GM21423 (cell line): ENCODE results near the gene OXNAD1.

Source experiments
- ATAC-seq: cut with Tn5 transposase; IDR thresholded peaks from one replicate; pipeline ENCODE4 v1.9.1; 2021; ENCODE audit warnings: mild to moderate bottlenecking, moderate library complexity; ENCODE audit not compliant: unreplicated experiment

Gene OXNAD1

DNA sequence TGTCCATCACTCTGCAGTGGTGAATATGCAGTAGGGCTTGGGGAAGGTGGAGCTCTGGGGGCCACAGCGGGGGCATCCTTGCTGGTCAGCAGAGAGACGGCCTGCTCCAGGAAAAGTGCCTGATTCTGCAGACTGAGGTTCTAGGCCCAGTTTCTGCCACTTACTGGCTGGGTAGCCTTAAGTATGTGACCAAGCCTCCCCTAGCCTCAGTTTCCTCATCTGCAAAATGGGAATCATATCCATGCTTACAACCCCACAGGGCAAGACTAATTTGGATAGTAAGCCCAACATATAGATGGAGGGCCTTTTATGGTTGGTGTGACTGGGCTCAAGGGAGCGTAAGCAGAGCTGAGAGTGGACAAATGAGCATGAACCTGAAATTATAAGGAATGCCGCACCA lies 60.8 kb downstream of the OXNAD1 start:
- ATAC-seq: no peak

DNA sequence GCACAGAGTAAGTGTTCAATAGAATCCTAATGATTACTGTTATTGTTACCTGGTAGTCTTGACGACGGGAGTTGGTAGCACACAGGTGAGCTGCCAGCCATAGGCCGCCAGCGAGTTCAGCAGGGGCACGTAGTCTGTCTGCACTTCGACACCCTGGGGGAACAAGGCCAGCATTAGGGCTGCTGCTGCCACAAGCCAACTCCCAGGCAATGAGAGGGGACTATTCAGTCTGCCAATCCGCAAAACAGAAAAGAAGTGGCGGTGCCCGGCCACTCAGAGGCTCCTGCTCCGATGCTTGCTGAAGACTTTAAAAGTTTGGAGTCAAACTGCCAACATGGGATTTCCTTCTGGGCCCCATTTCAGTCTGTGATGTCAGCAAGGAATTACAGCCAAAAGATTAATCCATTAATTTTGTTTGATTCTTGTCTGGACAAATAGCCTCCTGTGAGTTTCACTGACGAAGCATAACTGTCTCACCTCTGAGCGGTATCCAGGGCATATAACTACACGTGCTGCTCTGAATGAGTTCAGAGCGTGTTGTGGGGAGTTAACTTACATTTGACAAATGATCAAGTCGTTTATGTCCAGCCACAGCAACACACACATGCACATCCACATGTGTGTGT lies 61.8 kb downstream of the OXNAD1 start:
- ATAC-seq: no peak

DNA sequence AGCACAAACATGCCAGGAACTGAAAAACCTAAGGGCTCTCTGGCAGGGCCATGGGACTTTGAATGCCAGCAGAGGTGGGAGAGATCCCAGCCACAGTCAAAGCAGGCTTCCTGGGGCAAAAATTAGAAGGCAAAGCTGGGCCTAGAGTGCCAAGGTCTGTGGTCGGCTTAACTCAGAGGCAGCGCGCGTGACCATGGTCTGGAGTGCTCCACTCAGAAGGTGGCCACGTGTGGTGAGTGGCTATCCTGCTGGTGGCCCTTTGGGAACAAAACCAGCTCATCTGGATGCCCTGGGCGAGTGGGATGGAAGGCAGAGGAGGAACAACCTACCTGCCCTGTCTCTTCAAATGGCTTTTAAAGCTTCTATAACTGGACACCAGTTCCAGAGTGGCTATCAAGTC lies 63.1 kb downstream of the OXNAD1 start:
- ATAC-seq: no peak

DNA sequence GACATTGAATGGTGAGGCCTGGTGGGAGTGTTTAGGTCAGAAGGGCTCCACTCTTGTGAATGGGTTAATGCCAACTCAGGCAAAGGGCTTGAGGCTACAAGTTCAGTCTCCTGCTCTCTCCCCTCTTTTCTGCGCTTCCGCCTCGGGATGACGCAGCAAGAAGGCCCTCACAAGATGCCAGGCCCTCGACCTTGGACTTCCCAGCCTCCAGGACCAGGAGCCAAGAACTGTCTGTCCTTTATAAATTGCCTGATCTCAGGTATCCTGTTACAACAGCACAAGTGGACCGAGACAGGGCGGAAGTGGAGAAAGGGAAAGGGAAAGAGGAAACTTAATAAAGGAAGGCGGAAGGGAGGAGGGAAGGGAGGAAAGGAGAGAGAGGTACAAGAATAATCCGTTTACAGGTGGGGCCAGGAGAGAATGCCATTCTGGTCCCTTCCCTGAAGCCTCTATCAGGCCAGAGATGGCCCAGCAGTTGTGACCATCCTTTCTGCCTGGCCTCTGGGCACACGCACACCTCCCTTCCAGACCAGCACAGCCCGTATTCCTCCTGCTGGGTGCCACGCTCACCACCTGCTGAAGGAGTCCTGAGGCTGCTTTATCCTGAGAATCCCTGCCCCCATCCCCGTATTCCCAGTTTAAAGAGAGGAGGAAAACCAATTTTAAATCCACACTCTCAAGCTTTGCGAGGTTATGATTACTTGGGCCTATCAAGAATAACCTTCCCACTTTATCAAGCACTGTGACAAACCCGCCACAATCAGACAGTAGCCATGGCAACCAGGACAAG lies 64.2 kb downstream of the OXNAD1 start:
- no peak for ATAC-seq

DNA sequence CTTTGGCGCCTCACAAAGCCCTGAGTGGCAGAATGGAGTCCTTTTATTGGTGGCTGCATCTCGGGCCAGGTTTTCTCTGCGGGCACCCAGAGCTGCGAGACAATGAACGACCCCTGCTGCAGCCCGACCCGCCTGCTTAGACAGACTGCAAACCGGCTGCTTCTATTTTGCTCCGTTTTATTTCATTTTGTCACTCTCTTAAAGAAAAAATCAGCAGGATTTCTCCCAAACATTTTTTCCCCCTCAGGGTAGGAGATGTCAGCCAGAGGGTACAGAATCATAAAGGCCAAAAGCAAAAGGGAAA lies 64.8 kb downstream of the OXNAD1 start:
- no peak for ATAC-seq

DNA sequence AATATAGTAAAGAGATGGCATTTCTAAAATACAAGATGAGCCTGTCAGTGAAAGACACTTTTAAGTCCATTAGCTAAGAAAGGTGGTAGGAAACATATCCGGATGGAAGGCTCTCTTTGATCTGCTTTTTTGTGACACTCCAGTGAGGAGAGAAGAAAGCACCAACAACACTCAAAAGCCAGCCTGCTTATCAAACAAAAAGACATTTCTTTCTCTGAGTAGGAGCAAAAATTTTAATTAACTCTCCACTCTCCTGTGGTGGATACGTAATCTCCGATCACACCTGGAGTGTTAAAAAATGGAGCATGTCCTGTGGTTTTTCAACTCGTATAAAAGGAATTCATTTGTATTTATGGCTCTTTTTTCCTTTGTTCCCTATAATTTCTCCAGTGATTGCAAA lies 65.3 kb downstream of the OXNAD1 start:
- ATAC-seq: no peak

DNA sequence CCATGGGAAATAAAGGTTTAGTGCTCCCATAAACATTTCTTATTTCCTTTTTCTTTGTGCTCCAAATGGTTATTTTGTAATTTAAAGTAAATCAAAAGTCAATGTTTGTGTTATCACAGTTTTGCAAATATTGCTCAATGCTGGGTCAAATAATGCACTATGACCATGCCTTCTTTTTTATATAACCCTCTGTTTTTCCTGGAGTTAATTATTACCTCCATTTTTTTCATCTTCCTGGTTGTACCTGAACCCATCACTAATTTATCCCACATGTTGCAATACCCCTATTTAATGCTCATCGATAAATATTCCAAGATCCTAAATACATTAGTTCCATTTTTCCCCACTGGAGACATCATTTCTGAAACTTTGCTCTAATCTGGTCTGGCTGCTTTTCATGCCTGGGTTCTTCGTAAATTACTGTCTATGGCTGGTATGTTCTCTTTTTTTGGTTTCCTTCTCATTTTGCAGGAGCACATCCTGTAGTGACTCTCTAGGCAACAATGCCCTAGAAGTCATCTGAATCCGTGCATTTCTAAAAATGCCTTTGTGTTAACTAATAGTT lies 66.4 kb downstream of the OXNAD1 start:
- ATAC-seq: no peak

DNA sequence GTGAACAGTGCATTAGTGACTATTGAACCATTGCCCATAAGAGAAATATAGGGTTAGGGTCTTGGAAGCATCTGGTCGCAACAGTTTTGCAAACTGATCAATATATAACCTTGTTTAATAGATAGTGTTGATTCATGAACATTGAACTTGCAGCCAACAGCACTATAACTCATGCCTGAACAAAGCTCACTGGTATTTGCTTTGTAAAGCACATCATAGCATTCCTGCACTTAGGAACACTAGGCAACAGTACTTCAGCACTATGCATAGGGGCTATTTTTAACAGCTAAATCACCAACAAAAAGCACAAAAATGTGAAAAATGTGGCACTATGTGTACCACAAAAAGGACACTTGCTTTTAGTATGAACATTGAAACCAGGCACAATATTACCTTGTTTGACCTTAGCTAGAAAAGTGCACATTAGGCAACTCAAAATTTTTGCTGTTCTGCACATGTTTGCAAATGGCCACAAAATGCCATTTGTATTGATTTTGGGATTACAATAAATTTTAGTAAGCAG lies 68.0 kb downstream of the OXNAD1 start:
- no peak for ATAC-seq

DNA sequence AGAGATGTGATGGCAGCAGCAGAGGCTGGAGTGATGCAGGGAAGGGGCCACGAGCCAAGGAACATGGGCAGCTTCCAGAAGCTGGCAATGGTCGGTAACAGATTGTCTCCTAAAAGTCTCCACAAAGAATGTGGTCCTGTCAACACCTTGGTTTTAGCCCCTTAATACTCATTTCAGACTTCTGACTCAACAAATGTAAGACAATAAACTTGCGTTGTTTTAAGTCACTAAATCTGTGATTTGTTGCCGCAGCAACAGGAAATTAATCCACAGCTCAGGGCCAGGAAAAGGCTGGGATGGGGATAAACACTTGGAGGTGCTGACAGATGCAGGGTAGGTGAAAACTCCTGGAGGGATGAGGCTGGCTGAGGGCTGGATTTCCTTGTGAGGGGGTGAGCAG lies 69.9 kb downstream of the OXNAD1 start:
- ATAC-seq: no peak

DNA sequence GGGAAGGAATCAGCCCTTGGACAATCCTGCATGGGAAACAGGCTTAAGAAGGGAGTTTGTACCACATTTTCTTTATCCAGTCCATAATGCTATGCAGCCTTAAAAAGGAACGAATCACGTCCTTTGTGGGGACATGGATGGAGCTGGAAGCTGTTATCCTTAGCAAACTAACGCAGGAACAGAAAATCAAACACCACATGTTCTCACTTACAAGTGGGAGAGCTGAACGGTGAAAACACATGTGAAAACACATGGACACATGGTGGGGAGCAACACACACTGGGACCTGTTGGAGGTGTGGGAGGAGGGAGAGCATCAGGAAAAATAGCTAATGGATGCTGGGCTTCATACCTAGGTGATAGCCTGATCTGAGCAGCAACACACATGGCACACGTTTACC lies 70.3 kb downstream of the OXNAD1 start:
- ATAC-seq: no peak

DNA sequence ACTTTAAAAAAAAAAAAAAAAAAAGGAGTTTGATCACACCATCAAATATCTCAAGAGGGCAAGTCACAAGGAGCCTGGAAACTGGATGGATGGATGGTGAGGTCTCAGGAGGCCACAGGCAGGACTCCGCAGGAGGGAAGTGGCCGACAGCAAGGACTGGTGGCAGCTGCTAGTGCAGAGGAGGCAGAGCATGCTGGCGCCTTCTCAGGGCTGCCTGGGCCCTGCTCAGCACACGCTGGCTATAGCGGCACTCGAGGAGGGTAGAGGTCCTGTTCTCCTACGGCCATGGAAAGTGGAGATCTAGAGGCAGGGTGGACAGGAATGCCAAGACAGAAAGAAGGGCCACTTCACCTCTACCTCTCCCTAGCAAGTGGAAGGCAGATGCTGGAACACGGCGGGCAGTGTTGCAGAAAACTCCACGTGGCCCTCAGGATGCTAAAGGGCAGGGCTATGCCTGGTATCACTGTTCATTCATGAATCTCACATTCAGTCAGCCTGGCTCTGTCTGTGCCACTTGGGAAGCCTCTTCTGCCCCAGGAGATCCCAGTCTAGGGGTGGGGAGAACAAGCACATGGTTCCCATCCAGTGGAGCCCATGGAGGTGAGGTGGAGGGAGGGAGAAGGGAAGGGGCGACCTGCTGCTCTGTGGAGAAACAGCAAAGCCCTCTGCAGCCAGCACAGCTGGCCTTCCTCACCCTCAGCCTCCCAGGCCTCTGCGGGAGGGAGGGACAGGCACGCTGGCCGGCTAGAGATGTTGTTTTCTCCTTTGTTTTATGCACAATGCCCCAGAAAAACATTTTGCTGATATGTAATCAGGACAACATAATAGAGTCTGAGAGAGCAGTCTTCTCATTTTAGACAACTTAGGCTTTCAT lies 71.0 kb downstream of the OXNAD1 start:
- ATAC-seq: no peak

DNA sequence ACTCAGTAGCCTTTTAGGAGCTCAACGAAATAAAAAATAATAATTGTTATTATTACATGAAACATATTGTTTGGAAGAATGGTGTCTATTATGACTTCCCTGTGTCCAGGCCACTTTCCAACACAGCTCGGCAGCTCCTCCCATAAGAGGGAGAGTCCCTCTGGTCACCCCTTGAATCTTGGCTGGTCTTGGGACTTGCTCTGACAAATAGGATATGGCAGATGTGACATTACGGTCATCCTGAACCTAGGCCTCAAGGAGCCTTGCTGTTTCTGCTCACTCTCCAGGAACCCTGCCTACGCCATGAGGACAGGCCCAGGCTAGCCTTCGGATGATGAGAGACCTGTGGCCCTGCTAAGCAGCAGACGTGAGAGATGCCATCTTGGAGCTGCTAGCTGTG lies 71.8 kb downstream of the OXNAD1 start:
- no peak for ATAC-seq

DNA sequence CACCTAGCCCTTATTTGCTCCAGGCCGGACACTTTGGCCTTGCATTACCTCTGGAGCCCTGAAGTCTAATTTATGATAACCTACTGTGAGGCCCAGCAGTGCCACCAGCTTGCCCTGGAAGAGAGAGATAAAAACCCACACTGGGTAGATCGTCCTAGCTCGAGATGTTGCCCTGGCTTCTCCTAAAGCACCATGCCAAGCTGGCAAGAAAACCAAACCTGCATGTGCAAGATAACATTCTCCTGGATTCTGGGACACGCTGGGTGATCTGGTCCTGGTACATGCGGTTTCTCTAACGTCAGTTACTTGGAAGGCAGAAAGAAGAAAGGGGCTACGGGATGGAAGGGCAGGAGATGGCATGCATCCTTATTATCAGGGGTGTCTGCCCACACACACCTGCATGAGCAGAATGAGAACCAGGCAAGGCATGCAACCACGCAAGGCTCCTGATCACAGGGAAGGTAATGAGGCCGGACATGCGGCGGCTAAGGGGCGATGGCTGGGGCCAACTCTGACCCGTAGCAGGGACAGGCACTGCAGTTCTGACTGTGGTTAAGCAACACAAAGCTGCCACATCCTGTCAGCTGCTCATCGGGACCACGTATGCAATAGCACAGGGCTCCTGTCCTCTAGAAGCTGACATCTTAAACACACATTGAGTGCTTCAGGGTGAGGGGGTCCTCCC lies 73.0 kb downstream of the OXNAD1 start:
- ATAC-seq: peak; percentile 93

DNA sequence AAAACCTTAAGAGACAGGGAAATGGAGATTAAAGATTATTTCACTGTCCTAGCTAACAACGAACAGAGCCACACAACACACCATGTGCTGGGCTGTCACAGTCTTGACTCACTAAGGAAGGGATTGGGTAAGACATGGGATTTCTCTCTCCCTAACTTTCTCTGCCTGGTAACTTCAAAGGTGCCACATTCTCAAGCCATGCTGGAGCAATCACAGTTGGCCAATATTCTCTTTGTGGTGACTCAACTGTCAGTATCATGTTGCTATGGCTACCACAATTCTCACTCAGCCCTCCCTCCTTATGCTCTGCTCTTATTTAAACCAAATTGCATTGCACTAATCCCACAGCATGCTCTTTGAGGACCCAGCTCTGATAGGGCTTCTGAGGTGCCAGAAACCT lies 74.0 kb downstream of the OXNAD1 start:
- no peak for ATAC-seq

DNA sequence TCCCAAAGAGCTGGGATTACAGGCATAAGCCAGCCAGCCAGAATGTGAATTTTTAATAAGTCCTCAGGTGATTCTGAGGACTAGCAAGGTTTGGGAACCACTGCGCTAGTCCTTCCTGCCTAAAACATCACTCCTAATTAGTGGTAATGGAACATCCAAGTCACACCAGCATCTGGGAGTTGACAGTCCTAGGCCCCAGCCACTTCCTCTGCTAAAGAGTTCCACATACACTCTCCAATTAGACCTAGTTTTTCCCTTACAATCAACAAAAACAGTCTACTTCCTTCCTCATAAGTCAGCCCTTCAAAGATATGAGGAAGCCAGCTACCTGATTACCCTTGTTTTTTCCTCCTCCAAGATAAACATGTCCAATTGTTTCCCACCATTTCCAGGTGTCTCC lies 78.1 kb downstream of the OXNAD1 start:
- no peak for ATAC-seq

DNA sequence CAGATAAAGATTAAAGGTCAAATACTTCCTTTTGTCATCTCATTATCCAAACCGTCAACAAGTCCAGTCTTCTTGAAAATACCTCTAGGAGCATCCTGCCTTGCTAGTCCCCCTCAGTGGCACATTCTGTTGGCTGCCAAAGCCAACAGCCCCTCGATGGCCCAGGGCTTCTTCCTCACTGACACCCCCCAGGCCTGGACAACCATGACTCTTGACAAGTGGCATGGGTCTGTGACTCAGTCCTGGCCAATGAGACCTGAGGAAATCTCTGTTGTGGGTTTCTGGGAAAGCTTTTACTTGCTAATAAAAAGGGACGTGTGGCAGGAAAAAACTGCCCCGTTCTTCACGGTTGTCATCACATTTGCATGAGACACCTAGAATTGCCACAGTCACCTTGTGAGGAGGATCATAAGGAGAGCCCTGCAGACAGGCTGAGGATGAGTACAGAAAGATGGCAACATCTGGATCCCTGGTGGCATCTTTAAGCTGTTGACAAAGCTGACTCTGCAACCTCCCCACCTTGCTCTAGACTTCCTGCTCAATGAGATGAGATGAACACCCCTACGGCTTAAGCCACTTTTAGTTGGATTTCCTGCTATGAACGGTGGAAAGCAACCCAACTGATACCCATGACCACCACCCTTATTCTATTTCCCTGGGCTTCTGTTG lies 81.5 kb downstream of the OXNAD1 start:
- no peak for ATAC-seq

DNA sequence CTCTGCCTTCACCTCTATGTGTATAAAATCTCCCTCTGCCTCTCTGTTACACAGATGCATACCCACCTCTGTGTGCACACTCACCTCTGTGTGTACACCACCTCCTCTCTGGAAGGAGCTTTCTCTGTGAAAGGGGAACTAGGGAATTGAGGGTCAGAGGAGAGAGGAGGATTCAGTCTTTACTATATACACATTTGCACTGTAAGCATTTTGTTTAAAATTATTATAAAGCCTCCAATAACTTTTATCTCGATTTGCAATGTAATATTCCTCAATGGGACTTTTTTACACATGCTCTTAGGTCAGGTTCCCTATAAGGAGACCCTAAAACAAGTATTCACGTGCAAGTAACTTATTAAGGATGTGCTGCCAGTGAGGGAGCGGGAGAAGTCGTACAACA lies 82.5 kb downstream of the OXNAD1 start:
- no peak for ATAC-seq

DNA sequence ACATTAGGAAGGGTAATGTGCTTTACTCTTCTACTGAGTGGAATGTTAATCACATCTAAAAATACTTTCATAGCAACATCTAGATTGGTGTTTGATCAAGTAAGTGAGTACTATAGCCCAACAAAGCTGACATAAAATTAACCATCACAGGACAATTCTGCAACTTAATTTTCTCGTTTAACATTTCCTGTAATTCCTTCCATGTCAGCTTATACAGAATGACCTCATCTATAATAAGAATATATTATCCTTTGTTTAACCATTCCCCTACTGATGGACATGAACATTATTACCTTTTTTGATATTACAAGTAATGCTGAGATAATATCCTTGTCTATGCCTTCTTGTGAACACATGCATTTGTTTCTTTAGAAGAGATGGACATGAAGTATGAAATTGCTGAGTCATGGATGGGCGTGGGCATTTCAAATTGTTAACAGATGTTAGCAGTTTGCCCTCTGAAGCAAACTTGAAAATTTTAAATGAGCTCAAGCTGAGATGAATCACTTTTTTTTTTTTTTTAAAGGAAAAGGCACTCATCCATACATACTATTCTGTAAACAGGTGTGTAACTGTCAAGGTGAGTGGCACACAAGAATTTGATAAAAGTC lies 85.1 kb downstream of the OXNAD1 start:
- ATAC-seq: no peak

DNA sequence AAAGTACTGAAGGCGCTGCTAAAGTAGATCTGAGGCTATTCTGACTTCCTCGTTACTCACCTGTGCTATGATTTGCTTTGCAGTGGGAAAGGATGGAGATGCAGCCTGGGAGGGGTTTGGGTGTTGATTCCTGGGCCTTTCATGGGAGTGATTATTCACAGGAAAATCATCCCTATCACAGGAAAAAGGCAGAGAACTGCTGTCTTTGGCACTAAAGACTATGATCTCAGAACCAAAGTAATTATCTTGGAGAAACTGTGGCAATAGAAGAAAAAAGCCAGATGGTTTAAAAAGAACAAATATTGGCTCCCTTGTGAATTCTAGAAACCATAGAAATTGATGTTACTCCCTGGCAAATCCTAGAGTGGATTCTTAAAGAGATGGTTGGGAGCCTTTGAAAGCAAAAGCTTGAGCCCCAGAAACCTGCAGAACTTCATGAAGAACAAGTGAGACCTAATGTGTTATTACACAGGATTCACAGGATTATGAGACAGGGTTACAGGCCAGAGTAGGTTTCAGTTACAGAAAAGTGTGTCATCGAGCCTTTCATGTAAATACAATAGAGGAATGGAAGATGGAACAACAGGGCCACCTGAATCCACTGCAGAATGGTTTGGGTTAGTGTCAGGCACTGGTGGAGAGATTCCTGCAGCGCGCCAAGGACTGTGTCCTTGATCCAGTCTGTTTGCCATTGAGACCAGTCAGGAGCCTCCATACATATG lies 85.7 kb downstream of the OXNAD1 start:
- no peak for ATAC-seq
